Ishikawa (cell line): ENCODE data around the gene RIT1.

Experiments
- EP300 ChIP-seq: IDR thresholded peaks from 2 replicates; pipeline ENCODE4 v1.6.1; 2012; ENCODE audit warnings: borderline replicate concordance
- FOXM1 ChIP-seq: IDR thresholded peaks from 2 replicates; pipeline ENCODE4 v1.6.1; 2012; ENCODE audit warnings: low read depth, borderline replicate concordance
- MAX ChIP-seq: IDR thresholded peaks from 2 replicates; pipeline ENCODE4 v1.6.1; 2012
- TAF1 ChIP-seq: IDR thresholded peaks from 2 replicates; pipeline ENCODE4 v1.6.1; 2012; ENCODE audit warnings: low read depth, mild to moderate bottlenecking
- TEAD4 ChIP-seq: IDR thresholded peaks from 2 replicates; pipeline ENCODE4 v1.6.1; 2012
- USF1 ChIP-seq: IDR thresholded peaks from 2 replicates; pipeline ENCODE4 v1.6.1; 2012
- YY1 ChIP-seq: IDR thresholded peaks from 2 replicates; pipeline ENCODE4 v1.6.1; 2012; ENCODE audit warnings: low read depth

GRCh38 chr1:155867766-155868165, 43.4 kb downstream of the RIT1 start:
- no peak for TF ChIP-seq USF1
- no peak for TF ChIP-seq YY1
- TF ChIP-seq EP300: no peak
- no peak for TF ChIP-seq MAX
- no peak for TF ChIP-seq TAF1
- TF ChIP-seq FOXM1: no peak
- no peak for TF ChIP-seq TEAD4
